NCI-H1105 treated with DMSO at 0.1 percent for 48 hours (cell line): ENCODE results near the gene SRRD.
"Not testable (repeated sequence)": the region's sequence is repeated elsewhere in the genome, so short reads cannot be mapped to it uniquely, and the experiment has no call there.

Experiments
- DNase-seq: peaks from one replicate; lab custom pipeline; 2025; lab: John Stamatoyannopoulos, UW

The SRRD gene

DNA sequence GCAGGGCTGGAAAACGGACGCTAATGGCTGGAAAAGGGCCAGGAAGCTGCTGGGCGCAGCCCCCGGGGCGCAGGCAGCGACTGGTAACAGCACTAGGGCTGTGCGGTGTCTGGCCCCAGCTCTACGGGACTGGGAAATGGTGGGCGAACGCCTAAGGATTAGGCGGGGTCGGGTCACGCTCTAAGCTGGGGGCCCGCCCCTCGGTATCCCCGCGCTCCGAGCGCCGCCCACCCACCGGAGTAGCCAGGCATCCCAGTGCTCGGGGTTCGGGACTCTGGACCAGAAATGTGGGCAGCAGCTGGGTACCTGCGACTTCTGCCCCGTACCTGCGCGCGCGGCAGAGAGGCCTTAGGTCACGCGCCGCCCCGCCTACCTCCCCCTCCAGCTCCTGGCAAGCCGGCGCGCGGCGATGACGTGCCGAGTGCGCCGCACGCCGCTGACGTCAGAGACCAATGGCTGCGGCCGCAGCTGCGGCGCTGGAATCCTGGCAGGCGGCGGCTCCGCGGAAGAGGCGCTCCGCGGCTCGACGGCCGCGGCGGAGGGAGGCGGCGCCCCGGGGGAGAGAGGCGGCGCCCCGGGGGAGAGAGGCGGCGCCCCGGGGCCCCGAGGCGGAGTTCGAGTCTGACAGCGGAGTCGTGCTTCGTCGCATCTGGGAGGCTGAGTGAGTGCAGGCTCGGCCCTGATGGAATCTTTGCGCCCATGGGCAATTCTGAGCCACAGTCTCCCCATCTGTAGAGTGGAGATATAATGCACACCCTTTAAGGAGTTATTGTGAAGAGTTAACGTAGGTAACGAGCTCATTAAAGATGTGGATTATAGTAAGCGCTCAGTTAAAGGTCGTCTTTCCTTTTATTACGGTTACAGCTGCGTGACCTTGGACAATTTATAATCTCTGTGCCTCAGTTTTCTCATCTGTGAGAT, at the start of gene SRRD, which contains the start of gene HPS4:
Gene SRRD, plus strand, starts transcription at position 439 of the 921 bp plus-strand sequence. Its CDS starts 14 bp downstream, at position 453.
Gene HPS4, minus strand, starts transcription at position 345 of the 921 bp plus-strand sequence. CDS start 2,021 bp downstream, outside the sequence.
- DNase-seq, result peak; percentile 88

DNA sequence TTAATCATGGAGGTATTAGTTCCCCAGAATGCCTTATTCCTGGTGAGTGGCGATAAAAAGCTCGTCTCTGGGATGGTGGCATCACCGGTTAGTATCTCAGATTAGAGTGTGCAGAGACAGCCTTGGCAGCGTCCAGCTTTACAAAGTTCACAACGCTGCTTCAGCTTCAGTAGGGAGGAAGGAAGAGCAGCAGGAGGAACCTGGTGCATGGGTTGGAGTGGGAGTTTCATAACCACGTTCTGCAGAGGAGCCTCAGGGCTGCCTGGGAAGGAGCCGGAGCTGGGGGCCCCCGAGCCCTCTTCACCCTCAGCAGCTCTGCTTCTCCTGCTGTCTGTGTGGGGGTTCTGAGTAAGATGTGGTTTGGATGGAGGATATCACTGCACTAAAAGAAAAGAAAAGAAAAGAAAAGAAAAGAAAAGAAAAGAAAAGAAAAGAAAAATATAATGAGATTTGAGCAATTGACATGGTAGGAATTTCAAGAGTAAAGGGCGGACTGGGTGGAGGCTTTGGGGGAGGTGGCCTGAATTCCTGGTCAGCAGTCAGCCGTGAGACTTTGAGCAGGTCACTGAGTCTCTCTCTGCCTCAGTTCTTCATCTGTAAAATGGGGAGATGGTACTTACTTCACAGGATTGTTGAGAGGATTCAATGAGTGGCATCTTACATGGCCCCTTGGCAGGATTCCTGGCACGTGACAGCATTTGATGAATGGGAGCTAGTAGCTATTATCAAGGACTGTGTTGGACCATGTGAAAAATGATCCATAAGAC, 48.2 kb upstream of the SRRD start:
- DNase-seq, result no peak

GRCh38 chr22:26436903-26437515, 46.7 kb upstream of the SRRD start:
- no peak for DNase-seq

DNA sequence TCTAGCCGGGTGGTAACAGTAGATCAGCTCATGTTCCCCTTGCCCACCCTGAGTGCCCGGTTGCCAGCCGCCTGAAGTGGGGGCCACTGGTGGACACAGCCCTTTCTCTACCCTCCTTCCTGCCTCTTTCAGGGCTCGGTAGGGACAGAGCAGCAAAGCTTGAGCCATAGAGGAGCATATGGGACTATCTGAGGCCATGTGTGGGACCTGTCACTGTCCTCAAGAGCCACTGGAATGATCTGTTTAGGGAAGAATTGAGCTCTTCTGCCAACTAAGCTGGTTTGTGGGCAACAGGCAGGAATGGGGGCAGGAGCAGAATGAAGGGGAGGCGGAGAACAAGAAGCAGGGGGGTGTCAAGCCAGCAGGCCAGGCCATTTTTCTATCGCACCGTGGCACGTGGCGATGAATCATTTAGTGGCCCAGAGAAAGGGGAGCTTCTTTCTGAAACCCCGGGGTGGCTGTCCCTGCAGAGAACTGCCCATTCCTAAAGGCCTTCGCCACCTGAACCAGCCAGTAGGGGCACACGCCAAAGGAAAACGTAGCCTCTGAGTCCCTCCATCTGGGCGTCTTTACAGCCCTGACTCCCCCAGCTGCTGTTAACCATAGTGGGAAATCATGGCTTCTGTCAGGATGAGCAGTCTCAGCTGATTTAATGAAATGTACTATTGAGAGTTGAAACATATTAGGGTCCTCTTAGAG, 45.8 kb upstream of the SRRD start:
- no peak for DNase-seq

GRCh38 chr22:26438776-26439175, 44.9 kb upstream of the SRRD start:
- not testable (repeated sequence) for DNase-seq

GRCh38 chr22:26439559-26439958, 44.1 kb upstream of the SRRD start:
- no peak for DNase-seq

DNA sequence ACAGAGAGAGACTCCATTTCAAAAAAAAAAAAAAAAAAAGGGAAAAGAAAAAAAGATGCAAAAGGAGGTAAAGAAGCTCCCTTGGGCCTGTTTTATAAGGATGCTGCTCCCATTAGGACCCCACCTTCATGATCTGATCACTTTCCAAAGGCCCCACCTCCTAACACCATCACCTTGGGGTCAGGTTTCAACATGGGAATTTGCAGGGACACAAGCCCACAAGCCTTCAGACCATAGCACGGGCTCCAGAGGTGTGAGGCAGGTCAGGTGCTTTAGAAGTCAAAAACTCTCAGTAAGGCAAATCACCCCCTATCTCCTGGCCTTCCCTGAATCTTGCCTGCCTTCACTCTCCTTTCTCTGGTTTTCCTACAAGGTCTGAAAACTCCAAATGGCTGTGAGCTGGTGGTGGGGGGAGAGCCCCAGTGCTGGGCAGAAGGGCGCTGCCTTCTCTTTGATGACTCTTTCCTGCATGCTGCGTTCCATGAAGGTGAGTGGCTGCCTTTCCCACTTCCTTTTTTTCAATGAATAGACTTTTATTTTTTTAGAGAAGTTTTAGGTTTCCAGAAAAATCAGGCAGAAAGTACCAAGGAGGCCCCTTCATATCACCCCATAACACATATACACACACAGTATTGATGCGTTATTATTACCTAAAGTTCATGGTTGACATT, 41.5 kb upstream of the SRRD start:
- no peak for DNase-seq

- DNase-seq, result no peak
Observed at GRCh38 chr22:26443901-26444690, 39.6 kb upstream of the SRRD start.

DNA sequence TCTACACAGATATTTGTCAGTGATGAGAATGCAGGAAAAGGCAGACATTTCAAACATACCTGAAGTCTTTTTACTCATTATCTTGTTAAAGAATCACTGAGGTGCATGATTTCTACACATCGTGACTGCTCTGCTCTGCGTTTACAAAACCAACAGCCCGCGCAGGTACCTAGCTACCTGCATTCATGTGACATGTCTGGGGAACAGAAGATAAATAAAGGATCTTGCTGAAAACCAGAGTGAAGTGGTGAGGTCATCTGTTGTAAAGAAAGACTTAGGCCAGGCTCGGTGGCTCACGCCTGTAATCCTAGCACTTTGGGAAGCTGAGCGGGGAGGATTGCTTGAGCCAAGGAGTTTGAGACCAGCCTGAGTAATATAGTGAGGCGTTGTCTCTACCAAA, 38.9 kb upstream of the SRRD start:
- DNase-seq, result no peak

DNA sequence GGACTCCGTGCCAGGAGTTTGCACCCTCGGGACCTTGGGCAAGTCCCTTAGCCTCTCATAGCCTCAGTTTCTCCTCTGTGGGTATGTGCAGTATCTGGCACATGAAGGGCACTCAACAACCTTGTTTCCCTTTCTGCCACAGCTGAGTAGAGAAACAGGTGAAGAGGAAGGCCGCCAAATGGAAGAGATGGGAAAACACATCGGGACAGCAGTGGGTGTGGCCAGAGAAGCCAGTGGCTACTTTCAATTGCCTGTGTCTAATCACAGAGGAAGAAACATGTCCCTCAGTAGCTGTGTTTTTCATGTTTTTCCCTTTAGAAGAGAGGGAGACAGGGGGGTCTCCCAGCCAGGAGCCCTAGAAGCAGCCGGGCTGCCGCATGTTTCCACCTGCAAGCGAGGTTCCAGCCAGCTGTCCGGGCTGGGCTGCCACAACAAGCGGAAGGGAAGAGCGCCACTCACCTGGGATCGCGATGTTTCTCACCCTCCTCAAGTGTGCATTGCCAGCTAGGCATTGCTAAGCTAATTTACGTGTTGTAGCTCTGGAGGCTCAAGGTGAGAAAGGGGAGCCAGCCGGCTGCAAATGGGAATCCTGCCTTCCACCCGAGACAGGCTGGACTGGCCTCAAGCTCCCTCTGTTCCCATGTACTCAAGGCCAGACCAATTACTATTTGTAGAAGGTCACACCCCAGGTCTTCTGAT, 38.0 kb upstream of the SRRD start:
- DNase-seq, result no peak

GRCh38 chr22:26446808-26447515, 36.7 kb upstream of the SRRD start:
- no peak for DNase-seq

- DNase-seq, result no peak
Observed at GRCh38 chr22:26447584-26448329, 35.9 kb upstream of the SRRD start.

GRCh38 chr22:26448334-26448733, 35.3 kb upstream of the SRRD start:
- no peak for DNase-seq

DNA sequence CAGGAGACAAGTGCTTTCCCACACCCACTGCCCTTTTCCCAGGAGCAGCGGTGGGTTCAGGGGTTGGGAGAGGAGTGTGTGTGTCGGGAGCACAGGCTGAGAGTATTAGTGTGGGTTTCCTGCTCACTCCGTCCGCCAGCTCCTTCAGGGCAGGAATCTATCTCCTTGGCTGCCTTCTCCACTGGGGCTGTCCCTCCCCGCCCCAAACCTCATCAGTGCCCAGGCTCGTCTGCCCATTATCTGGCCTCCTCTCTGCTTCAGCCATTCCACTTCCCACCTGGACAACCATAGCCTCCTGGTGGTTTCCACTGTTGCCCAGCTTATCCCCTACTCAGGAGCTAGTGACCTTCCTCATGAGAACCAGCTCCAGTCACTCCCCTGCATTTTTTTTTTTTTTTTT, 34.7 kb upstream of the SRRD start:
- DNase-seq, result no peak

GRCh38 chr22:26450453-26451185, 33.1 kb upstream of the SRRD start:
- DNase-seq, result no peak

GRCh38 chr22:26452236-26453016, 31.3 kb upstream of the SRRD start:
- no peak for DNase-seq

DNA sequence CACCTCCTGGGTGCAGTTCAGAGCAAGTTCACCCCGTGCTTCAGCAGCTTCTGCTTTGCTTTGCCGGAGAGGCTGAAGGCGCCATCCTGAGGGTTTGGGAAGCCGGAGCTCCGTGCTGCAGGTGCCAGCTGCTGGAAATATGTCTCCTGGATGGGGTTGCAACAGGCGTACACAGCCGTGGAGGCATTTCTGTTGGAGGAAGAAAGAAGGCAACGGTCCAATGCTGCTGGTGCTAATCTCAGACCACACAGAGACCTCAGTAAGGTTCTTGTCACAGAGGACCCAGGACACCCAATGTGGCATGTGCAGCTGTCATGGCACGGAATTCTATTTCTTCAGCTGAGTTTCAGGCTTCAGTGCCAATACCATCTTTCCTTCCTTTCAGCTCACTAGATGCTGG, 30.5 kb upstream of the SRRD start:
- no peak for DNase-seq
